Measurements from ENCODE around the gene ALKBH3.

DNA sequence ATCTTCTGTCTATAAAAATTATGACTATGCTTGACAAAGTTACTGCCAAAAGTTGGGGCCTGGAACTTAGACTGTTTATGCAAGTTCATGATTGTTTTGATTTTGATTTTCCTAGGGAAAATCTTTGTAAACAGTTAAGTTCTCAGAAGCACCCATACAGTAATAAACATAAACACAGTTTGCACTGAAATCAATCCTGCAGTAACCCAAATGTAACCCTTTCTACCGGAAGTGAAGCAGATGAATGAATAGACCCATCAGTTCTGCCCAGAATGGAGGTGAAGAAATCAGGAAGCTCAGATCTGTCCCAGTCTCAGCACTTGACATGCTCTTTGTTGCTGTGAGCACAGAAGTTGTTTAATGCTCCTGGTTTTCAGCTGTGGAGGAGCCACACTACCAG, 37.2 kb downstream of the ALKBH3 start:
- TF ChIP-seq SIN3A (IDR thresholded peaks at IDR 0.05; ENCODE audit: borderline replicate concordance, insufficient read depth, low read length) (no peak), REST (IDR thresholded peaks at IDR 0.05; ENCODE audit: insufficient read depth in 1 of 2, low read depth in 2 of 2, low read length in 2 of 2) (no peak), TAF1 (IDR thresholded peaks at IDR 0.05; ENCODE audit: borderline replicate concordance, insufficient read depth, low read length) (no peak)

Measured in PFSK-1 (cell line).